IMR-90 (cell line): ENCODE data around the gene FBXO31. TPM values are rescaled to one million over a fixed set of nuclear protein-coding genes. Genes with fewer than 3 reads are reported as not detected.

Source experiments
- ATAC-seq: fragments of 200-7000 bp; cut with Tn5 transposase; 2 replicates; pipeline ENCODE4 v1.9.1; 2020; ENCODE audit warnings: low read depth, mild to moderate bottlenecking, moderate library complexity
- BruUV-seq: library from RNA; stranded (reverse); fragments of 400-500 nt; replicated peaks from 2 replicates; lab custom pipeline; 2021; lab: Mats Ljungman, UMichigan
- CTCF ChIA-PET: fragments of 300-600 bp; formaldehyde crosslinking; extraction: SDS; loops from one replicate; lab custom pipeline; 2021; ENCODE audit warnings: antibody characterized with exemption; lab: Yijun Ruan, JAX
- POLR2A ChIA-PET: fragments of 300-600 bp; sonication (Branson Sonifier 250); formaldehyde crosslinking; loops from one replicate; lab custom pipeline; 2022; ENCODE audit warnings: antibody characterized with exemption; ENCODE audit not compliant: unreplicated experiment; lab: Charles Lee
- DNase-seq: peaks from one replicate; pipeline ENCODE4 v3.0.0; 2013
- H2AFZ ChIP-seq: replicated peaks from 2 replicates; pipeline ENCODE3; 2013; ENCODE audit warnings: low read length, mild to moderate bottlenecking; ENCODE audit not compliant: poor library complexity
- H2AK5ac ChIP-seq: 2 replicates; pipeline ENCODE4 v1.6.1; 2013; ENCODE audit warnings: low read depth, low read length, inconsistent platforms
- H2AK9ac ChIP-seq: replicated peaks from 2 replicates; pipeline ENCODE3; 2013; ENCODE audit warnings: mild to moderate bottlenecking, low read depth, low read length, moderate library complexity; ENCODE audit not compliant: poor library complexity
- H2BK120ac ChIP-seq: 2 replicates; pipeline ENCODE4 v1.6.1; 2013; ENCODE audit warnings: low read depth, low read length, inconsistent platforms
- H2BK15ac ChIP-seq: 3 replicates; pipeline ENCODE4 v1.6.1; 2013; ENCODE audit warnings: low read depth, low read length, inconsistent platforms
- H2BK20ac ChIP-seq: 2 replicates; pipeline ENCODE4 v1.6.1; 2013; ENCODE audit warnings: low read depth, mild to moderate bottlenecking, inconsistent platforms, low read length, moderate library complexity
- H2BK5ac ChIP-seq: 2 replicates; pipeline ENCODE4 v1.6.1; 2013; ENCODE audit warnings: mild to moderate bottlenecking, low read depth, low read length, inconsistent platforms; ENCODE audit not compliant: poor library complexity, severe bottlenecking
- H3K14ac ChIP-seq: replicated peaks from 2 replicates; pipeline ENCODE4 v1.6.1; 2013; ENCODE audit warnings: low read depth, low read length, inconsistent platforms
- H3K18ac ChIP-seq: 2 replicates; pipeline ENCODE4 v1.6.1; 2013; ENCODE audit warnings: low read depth, low read length, control low read depth
- H3K23ac ChIP-seq: 2 replicates; pipeline ENCODE4 v1.6.1; 2013; ENCODE audit warnings: low read depth, low read length, inconsistent platforms
- H3K27ac ChIP-seq: 2 replicates; pipeline ENCODE4 v1.5.1; 2013; ENCODE audit warnings: mild to moderate bottlenecking, control low read depth, low read length; ENCODE audit not compliant: insufficient read depth
- H3K27me3 ChIP-seq: 2 replicates; pipeline ENCODE4 v1.6.1; 2013; ENCODE audit warnings: low read length; ENCODE audit not compliant: control insufficient read depth, insufficient read depth
- H3K36me3 ChIP-seq: 2 replicates; pipeline ENCODE4 v1.6.1; 2013; ENCODE audit warnings: low read length, mixed read lengths; ENCODE audit not compliant: control insufficient read depth, insufficient read depth
- H3K4ac ChIP-seq: 2 replicates; pipeline ENCODE4 v1.6.1; 2013; ENCODE audit warnings: low read depth, low read length, inconsistent platforms
- H3K4me1 ChIP-seq: 2 replicates; pipeline ENCODE4 v1.6.1; 2013; ENCODE audit warnings: low read length, mixed read lengths; ENCODE audit not compliant: control insufficient read depth, insufficient read depth
- H3K4me2 ChIP-seq: 2 replicates; pipeline ENCODE4 v1.6.1; 2013; ENCODE audit warnings: low read depth, mild to moderate bottlenecking, control low read depth, low read length, moderate library complexity
- H3K4me3 ChIP-seq: 2 replicates; pipeline ENCODE4 v1.5.1; 2013; ENCODE audit warnings: low read depth, mild to moderate bottlenecking, control low read depth, low read length, moderate library complexity; ENCODE audit not compliant: insufficient read depth
- H3K56ac ChIP-seq: 2 replicates; pipeline ENCODE4 v1.6.1; 2013; ENCODE audit warnings: low read length, inconsistent platforms; ENCODE audit not compliant: insufficient read depth; ENCODE audit errors: extremely low read depth
- H3K79me1 ChIP-seq, 2 experiments: 2 replicates each; pipeline ENCODE4 v1.6.1; 2013; ENCODE audit warnings: low read length in 2 of 2, inconsistent platforms in 1 of 2, low read depth in 1 of 2
- H3K9ac ChIP-seq: 2 replicates; pipeline ENCODE4 v1.6.1; 2013; ENCODE audit warnings: low read depth, low read length, control low read depth
- H3K9me1 ChIP-seq: 2 replicates; pipeline ENCODE4 v1.6.1; 2013; ENCODE audit warnings: low read length, inconsistent platforms; ENCODE audit not compliant: insufficient read depth
- H3K9me3 ChIP-seq: 2 replicates; pipeline ENCODE4 v1.6.1; 2013; ENCODE audit warnings: low read length; ENCODE audit not compliant: control insufficient read depth, insufficient read depth
- H4K20me1 ChIP-seq: 2 replicates; pipeline ENCODE4 v1.6.1; 2013; ENCODE audit warnings: low read length, inconsistent platforms; ENCODE audit not compliant: insufficient read depth
- H4K5ac ChIP-seq: 2 replicates; pipeline ENCODE4 v1.6.1; 2013; ENCODE audit warnings: mild to moderate bottlenecking, low read depth, low read length, control low read depth
- H4K8ac ChIP-seq, 2 experiments: 2 replicates each; pipeline ENCODE4 v1.6.1; 2013; ENCODE audit warnings: low read depth in 2 of 2, low read length in 2 of 2, control low read depth in 1 of 2, inconsistent platforms in 1 of 2
- H4K91ac ChIP-seq: 2 replicates; pipeline ENCODE4 v1.6.1; 2013; ENCODE audit warnings: low read depth, low read length, inconsistent platforms; ENCODE audit not compliant: insufficient read depth
- CEBPB ChIP-seq: IDR thresholded peaks from 2 replicates; pipeline ENCODE4 v1.6.1; 2012; ENCODE audit warnings: low read depth, low read length, improper control_type of control experiment
- CHD1 ChIP-seq: IDR thresholded peaks from 2 replicates; pipeline ENCODE4 v1.6.1; 2012; ENCODE audit warnings: low read depth, low read length, improper control_type of control experiment
- ELK1 ChIP-seq: fragments of 150-350 bp; IDR thresholded peaks from 2 replicates; pipeline ENCODE4 v1.6.1; 2016; ENCODE audit warnings: low read depth, mild to moderate bottlenecking, low read length, moderate library complexity, borderline replicate concordance
- FOS ChIP-seq: fragments of 150-350 bp; IDR thresholded peaks from 2 replicates; pipeline ENCODE4 v1.6.1; 2016; ENCODE audit warnings: low read depth, low read length
- MAFK ChIP-seq: IDR thresholded peaks from 2 replicates; pipeline ENCODE4 v1.6.1; 2012; ENCODE audit warnings: low read depth, low read length, improper control_type of control experiment
- MAZ ChIP-seq: IDR thresholded peaks from 2 replicates; pipeline ENCODE4 v1.6.1; 2012; ENCODE audit warnings: low read depth, mild to moderate bottlenecking, low read length, improper control_type of control experiment, moderate library complexity, borderline replicate concordance
- MXI1 ChIP-seq: IDR thresholded peaks from 2 replicates; pipeline ENCODE4 v1.6.1; 2012; ENCODE audit warnings: low read depth, mild to moderate bottlenecking, low read length, moderate library complexity, borderline replicate concordance
- NFE2L2 ChIP-seq: fragments of 150-350 bp; IDR thresholded peaks from 2 replicates; pipeline ENCODE4 v1.6.1; 2016; ENCODE audit warnings: low read depth, mild to moderate bottlenecking, low read length
- POLR2A ChIP-seq: IDR thresholded peaks from 2 replicates; pipeline ENCODE4 v1.6.1; 2012; ENCODE audit warnings: mild to moderate bottlenecking, low read depth, low read length
- RAD21 ChIP-seq: IDR thresholded peaks from 2 replicates; pipeline ENCODE4 v1.6.1; 2012; ENCODE audit warnings: low read length, improper control_type of control experiment
- RCOR1 ChIP-seq: IDR thresholded peaks from 2 replicates; pipeline ENCODE4 v1.6.1; 2012; ENCODE audit warnings: mild to moderate bottlenecking, low read length, improper control_type of control experiment; ENCODE audit not compliant: insufficient replicate concordance
- RFX5 ChIP-seq: IDR thresholded peaks from 2 replicates; pipeline ENCODE4 v1.8.0; 2012; ENCODE audit warnings: low read depth, mild to moderate bottlenecking, low read length, moderate library complexity
- SMC3 ChIP-seq: fragments of 150-350 bp; IDR thresholded peaks from 2 replicates; pipeline ENCODE4 v1.6.1; 2016; ENCODE audit warnings: low read depth, mild to moderate bottlenecking, antibody characterized with exemption, low read length, moderate library complexity
- USF2 ChIP-seq: fragments of 150-350 bp; IDR thresholded peaks from 2 replicates; pipeline ENCODE4 v1.6.1; 2017; ENCODE audit warnings: mild to moderate bottlenecking, antibody characterized with exemption, low read length, low read depth
- WGBS, 2 experiments: methylation state at CpG; one replicate each; pipeline versions ENCODE4 v1.1.5 to v1.1.7; 2013; ENCODE audit warnings: missing lambda C conversion rate in 2 of 2; ENCODE audit not compliant: insufficient read length in 1 of 2; ENCODE audit errors: extremely low coverage in 2 of 2; 5-methylcytosine and 5-hydroxymethylcytosine counted together
- dilution Hi-C: fragments of 300-500 bp; cut with HindIII; formaldehyde crosslinking; loops from one replicate; pipeline ENCODE4 v1.14.3; 2018; ENCODE audit warnings: low sequenced_read_pairs; ENCODE audit not compliant: unreplicated experiment
- in situ Hi-C: fragments of 300-500 bp; cut with MboI; formaldehyde crosslinking; loops from 3 replicates; pipeline ENCODE4 v1.14.3; 2019; ENCODE audit warnings: low sequenced_read_pairs, inconsistent platforms, mixed read lengths
- intact Hi-C: fragments of 100-400 bp; cut with micrococcal nuclease; formaldehyde crosslinking; loops from 2 replicates; pipeline ENCODE4 v1.10.0; 2022
- polyA plus RNA-seq, 3 experiments: library from polyadenylated mRNA; depleted of rRNA; stranded (reverse); fragments of >200 nt; gene quantifications; 2 replicates each; pipeline ENCODE4 v1.2.3, GENCODE V29; 2012; ENCODE audit warnings: low replicate concordance in 1 of 3
- total RNA-seq: library from RNA; depleted of rRNA; stranded (reverse); fragments of >200 nt; gene quantifications from 2 replicates; pipeline ENCODE4 v1.2.3, GENCODE V29; 2012
- TF ChIP-seq, protein P1 (sequence below): conservative IDR thresholded peaks from 2 replicates; pipeline ENCODE4 v1.5.1; 2012; ENCODE audit warnings: mild to moderate bottlenecking, low read depth, low read length, improper control_type of control experiment

The FBXO31 gene
- total and polyA plus RNA-seq, 2 of the 4 experiments (the other 2 are of a cell fraction), result 10.4 to 16.9 TPM

DNA sequence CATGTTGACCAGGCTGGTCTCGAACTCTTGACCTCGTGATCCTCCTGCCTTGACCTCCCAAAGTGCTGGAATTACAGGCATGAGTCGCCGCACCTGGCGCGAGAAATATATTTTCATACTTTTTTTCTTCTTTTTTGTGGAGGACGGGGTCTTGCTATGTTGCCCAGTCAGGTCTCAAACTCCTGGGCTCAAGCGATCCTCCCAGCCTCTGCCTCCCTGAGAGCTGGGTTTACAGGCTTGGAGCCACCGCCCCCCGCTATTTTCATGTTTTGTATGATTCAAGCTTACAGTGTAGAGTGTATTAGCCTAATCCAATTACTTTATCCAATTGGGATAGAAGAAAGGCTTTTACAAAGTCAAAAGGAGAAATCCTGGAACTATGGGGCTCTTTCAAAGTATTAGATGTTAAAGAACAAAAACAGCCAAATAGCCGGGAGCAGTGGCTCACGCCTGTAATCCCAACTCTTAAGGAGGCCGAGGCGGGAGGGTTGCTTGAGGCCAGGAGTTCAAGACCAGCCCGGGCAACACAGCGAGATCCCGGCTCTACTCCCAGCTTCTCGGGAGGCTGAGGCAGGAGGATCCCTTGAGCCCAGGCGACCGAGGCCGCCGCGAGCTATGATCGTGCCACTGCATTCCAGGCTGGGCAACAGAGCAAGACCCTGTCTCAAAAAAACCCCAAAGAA lies 7.2 kb upstream of the FBXO31 start:
- dilution Hi-C loops (no loop called here), intact Hi-C loops (no loop called here), in situ Hi-C loops (no loop called here)
- H4K91ac ChIP-seq, result peak overlapping the region; percentile 88
- peak overlapping the region; percentile 99 for H3K23ac ChIP-seq
- no peak overlapping the region for H2AFZ ChIP-seq
- peaks cover 7% of the 10 kb centered on the region; the same call in 1 of the 2 replicates for H3K9me1 ChIP-seq
- H3K36me3 ChIP-seq, result no peaks in the 10 kb centered on the region
- H2BK120ac ChIP-seq, result no peak overlapping the region; the same call in 1 of the 2 replicates
- peaks cover 0 to 40% of the 10 kb centered on the region in 2 experiments; a peak in 3 of 4 replicates for H3K79me1 ChIP-seq
- H3K9me3 ChIP-seq, result no peaks in the 10 kb centered on the region
- H4K20me1 ChIP-seq, result peaks cover 29% of the 10 kb centered on the region
- POLR2A ChIA-PET, result no interaction called here
- H3K4me2 ChIP-seq, result peak overlapping the region; percentile 68; the same call in 1 of the 2 replicates
- peak overlapping the region; percentile 96 for H2AK9ac ChIP-seq
- peaks cover 7% of the 10 kb centered on the region for H3K4me1 ChIP-seq
- no peak overlapping the region for H3K4me3 ChIP-seq
- BruUV-seq, result no TSS peak
- peak overlapping the region; percentile 99 for H2AK5ac ChIP-seq
- H4K5ac ChIP-seq, result peak overlapping the region; percentile 62
- H3K4ac ChIP-seq, result peak overlapping the region; percentile 97
- H3K27ac ChIP-seq, result peak overlapping the region; percentile 90
- peak overlapping the region; percentile 97; the same call in 1 of the 2 replicates for H3K14ac ChIP-seq
- no peak overlapping the region for H2BK20ac ChIP-seq
- H2BK15ac ChIP-seq, result peak overlapping the region; percentile 78; the same call in 1 of the 3 replicates
- ATAC-seq (no peak), DNase-seq (no peak)
- H4K8ac ChIP-seq, result peak overlapping the region; percentile 95 to 98
- WGBS, 2 experiments, result 91% methylated on average over 8 of the region's 24 CpGs; no CpG with 5 or more reads in 1 of the 2 experiments
- no peaks in the 10 kb centered on the region for H3K27me3 ChIP-seq
- H3K18ac ChIP-seq, result peak overlapping the region; percentile 4; the same call in 1 of the 2 replicates
- no peak overlapping the region for H3K56ac ChIP-seq
- H3K9ac ChIP-seq, result no peak overlapping the region; the same call in 1 of the 2 replicates
- H2BK5ac ChIP-seq, result peak overlapping the region; percentile 86
- CTCF ChIA-PET, result no interaction called here
- TF ChIP-seq CHD1, result no peak
- TF ChIP-seq, protein P1, sequence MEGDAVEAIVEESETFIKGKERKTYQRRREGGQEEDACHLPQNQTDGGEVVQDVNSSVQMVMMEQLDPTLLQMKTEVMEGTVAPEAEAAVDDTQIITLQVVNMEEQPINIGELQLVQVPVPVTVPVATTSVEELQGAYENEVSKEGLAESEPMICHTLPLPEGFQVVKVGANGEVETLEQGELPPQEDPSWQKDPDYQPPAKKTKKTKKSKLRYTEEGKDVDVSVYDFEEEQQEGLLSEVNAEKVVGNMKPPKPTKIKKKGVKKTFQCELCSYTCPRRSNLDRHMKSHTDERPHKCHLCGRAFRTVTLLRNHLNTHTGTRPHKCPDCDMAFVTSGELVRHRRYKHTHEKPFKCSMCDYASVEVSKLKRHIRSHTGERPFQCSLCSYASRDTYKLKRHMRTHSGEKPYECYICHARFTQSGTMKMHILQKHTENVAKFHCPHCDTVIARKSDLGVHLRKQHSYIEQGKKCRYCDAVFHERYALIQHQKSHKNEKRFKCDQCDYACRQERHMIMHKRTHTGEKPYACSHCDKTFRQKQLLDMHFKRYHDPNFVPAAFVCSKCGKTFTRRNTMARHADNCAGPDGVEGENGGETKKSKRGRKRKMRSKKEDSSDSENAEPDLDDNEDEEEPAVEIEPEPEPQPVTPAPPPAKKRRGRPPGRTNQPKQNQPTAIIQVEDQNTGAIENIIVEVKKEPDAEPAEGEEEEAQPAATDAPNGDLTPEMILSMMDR, result no peak
- no peak for TF ChIP-seq NFE2L2
- TF ChIP-seq MXI1, result no peak
- TF ChIP-seq RCOR1, result no peak
- no peak for TF ChIP-seq RFX5
- no peak for TF ChIP-seq CEBPB
- no peak for TF ChIP-seq MAZ
- TF ChIP-seq FOS, result no peak
- TF ChIP-seq RAD21, result no peak
- TF ChIP-seq SMC3, result no peak
- TF ChIP-seq USF2, result no peak
- no peak for TF ChIP-seq ELK1
- TF ChIP-seq POLR2A, result no peak
- TF ChIP-seq MAFK, result no peak
